Mononuclear cell (primary cell): ENCODE results near the gene TGIF1. TPM values are rescaled to one million over a fixed set of nuclear protein-coding genes. Genes with fewer than 3 reads are reported as not detected.

Experiments
- H3K27me3 ChIP-seq: 2 replicates; pipeline ENCODE4 v1.6.0; 2011; ENCODE audit warnings: low read length, control low read depth; ENCODE audit not compliant: insufficient read depth
- H3K4me1 ChIP-seq: 2 replicates; pipeline ENCODE4 v1.5.1; 2011; ENCODE audit warnings: mild to moderate bottlenecking, low read length, control low read depth; ENCODE audit not compliant: insufficient read depth
- H3K4me3 ChIP-seq: 2 replicates; pipeline ENCODE4 v1.5.1; 2011; ENCODE audit warnings: mild to moderate bottlenecking, low read length, moderate library complexity
- H3K9me3 ChIP-seq: 2 replicates; pipeline ENCODE4 v1.5.1; 2011; ENCODE audit warnings: low read depth, mild to moderate bottlenecking, control low read depth, low read length
- total RNA-seq: library from RNA; depleted of rRNA; stranded (reverse); fragments of >200 nt; gene quantifications from one replicate; pipeline ENCODE4 v1.2.3, GENCODE V29; 2012

TGIF1 gene
- total RNA-seq, 1 donor, result 91.2 TPM

- no peak overlapping the region for H3K4me3 ChIP-seq
- peaks cover 42% of the 10 kb centered on the region for H3K27me3 ChIP-seq
- H3K4me1 ChIP-seq, result peaks cover 12% of the 10 kb centered on the region
- no peaks in the 10 kb centered on the region for H3K9me3 ChIP-seq
Measured at GRCh38 chr18:3500016-3500415, 50.0 kb downstream of the TGIF1 start.

GRCh38 chr18:3502650-3503049 is 52.7 kb downstream of the TGIF1 start:
- Histone ChIP-seq H3K9me3 (no peaks in the 10 kb centered on the region), H3K27me3 (peaks cover 37% of the 10 kb centered on the region), H3K4me1 (peaks cover 12% of the 10 kb centered on the region), H3K4me3 (no peak overlapping the region)

GRCh38 chr18:3504637-3505036 is 54.7 kb downstream of the TGIF1 start:
- Histone ChIP-seq H3K27me3 (peaks cover 20% of the 10 kb centered on the region), H3K9me3 (no peaks in the 10 kb centered on the region), H3K4me1 (peaks cover 4% of the 10 kb centered on the region), H3K4me3 (no peak overlapping the region)

DNA sequence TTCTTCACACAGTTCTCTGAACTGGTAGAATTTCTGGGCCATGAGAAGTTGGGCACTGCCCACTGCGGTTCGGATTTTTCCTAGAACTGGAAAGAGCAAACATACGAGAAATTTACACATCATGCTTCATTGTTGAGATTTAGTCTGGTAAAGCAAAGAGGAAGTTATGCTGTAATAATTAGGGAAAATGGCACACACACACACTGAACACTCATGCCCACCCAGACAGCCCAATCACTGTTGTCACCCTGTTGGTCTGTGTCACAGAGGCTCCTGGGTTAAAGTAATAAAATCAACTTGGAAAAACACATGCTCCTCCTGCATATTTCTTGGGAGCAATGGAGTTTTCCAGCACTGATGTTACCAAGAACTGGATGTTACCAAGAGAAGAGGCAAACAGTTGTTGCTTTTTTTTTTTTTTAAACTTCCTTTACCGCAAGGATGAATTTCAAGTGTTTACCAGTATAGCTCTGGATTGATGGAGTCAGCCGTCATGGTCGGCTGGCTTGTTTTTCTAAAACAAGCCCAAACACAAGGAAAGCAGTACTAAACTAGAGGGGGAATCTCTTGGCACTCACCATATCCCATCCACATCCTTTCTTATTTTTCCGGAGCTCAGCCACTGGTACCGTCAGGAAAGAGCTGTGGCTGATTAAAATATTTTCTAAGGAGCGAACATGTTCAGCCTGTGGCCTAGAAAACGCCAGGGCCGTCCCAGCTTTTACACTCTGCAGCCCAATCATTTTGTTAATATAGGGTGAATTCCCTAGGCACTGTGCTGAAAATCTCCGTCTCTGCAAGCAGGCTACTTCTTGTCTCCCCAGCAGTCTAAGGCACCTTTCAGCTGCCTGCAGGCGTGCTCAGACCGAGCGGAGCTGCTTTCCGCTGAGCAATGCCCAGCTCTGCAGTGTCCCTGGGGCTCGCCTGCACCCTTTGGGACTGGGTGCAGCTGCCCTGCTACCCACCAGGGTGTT is 58.9 kb downstream of the TGIF1 start:
- Histone ChIP-seq H3K4me3 (no peak overlapping the region), H3K9me3 (no peaks in the 10 kb centered on the region), H3K4me1 (no peaks in the 10 kb centered on the region), H3K27me3 (no peaks in the 10 kb centered on the region)

Other genes starting within 250 kb of the TGIF1 start
- 0.94 TPM for gene MYOM1, start 230.2 kb upstream of the TGIF1 start, total RNA-seq
- 475 TPM for gene MYL12A, start 202.4 kb upstream of the TGIF1 start, total RNA-seq
- gene MYL12B, start 188.0 kb upstream of the TGIF1 start, total RNA-seq, result 209 TPM